Non-pigmented ciliary epithelial cell (primary cell): Measurements from ENCODE around the gene ZP2.
A peak's percentile ranks its signal among the peaks of the same experiment; 100 is the strongest.
"Not testable (repeated sequence)": the region's sequence is repeated elsewhere in the genome, so short reads cannot be mapped to it uniquely, and the experiment has no call there.

Experiments
- DNase-seq: peaks from one replicate; pipeline ENCODE4 v3.0.0-alpha.2; 2010; ENCODE audit warnings: low read depth

The ZP2 gene

DNA sequence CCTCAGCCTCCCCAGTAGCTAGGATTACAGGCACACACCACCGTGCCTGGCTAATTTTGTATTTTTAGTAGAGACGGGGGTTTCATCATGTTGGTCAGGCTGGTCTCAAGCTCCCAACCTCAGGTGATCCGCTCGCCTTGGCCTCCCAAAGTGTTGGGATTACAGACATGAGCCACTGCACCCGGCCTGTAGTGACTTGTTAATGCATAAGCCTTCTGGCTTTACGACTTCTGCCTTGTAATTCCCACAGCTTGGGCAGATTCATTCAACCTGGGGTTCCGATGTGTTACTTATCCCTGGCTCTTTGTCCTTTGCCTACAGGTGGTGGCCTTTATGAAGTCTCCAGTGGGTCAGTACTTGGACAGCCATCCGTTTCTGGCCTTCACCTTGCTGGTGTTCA lies 41.3 kb downstream of the ZP2 start:
- not testable (repeated sequence) for DNase-seq

GRCh38 chr16:21169249-21169981 lies 42.0 kb downstream of the ZP2 start:
- no peak for DNase-seq

GRCh38 chr16:21167929-21168602 lies 43.3 kb downstream of the ZP2 start:
- DNase-seq = no peak

GRCh38 chr16:21167360-21167759 lies 44.0 kb downstream of the ZP2 start:
- DNase-seq = peak; percentile 87

GRCh38 chr16:21166561-21166961 lies 44.8 kb downstream of the ZP2 start:
- no peak for DNase-seq

- no peak for DNase-seq
Measured at GRCh38 chr16:21164521-21165168, 46.7 kb downstream of the ZP2 start.

GRCh38 chr16:21163576-21163975 lies 47.8 kb downstream of the ZP2 start:
- no peak for DNase-seq

DNA sequence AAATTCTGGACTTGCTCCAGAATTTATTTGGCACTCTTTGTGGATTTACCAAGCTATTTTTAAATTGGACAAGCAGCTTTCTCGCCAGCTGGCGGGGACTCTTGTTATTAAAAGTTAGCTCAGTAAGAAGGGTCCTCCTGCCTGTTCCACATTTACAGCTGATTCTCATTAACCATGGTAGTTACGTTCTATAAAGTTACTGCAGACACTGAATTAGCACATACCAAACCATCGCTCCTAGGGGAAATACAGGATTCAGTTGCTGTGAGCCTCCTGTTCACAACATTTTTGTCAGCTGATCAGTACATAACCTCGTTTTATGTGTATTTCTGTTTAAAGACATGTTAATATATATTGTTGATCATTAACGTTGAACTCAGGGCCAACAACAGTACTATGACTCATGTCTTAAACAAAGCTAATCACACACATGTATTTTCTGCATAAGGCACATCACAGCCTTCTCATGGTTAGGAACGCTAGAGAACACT lies 48.7 kb downstream of the ZP2 start:
- no peak for DNase-seq

- DNase-seq = no peak
Measured at GRCh38 chr16:21161211-21161610, 50.2 kb downstream of the ZP2 start.

DNA sequence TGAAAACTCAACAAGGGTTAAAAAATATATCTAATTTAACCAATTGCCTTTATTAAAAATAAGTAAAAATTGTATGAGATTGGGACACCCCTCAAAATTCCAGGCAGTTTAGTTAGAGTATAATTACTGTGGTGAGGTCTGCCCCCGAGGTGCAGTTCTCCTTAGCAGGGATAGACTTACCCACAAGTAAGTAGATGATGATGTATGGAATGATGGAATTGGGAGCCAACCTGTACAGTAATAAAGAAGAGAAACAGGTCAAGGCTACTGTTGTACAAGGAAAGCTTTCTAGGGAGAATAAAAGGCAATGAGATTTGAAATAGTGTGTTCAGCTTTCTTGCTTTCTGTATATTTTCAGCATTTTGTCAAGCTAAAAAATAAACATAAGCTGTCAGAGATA lies 51.1 kb downstream of the ZP2 start:
- DNase-seq = no peak

GRCh38 chr16:21159281-21159951 lies 52.0 kb downstream of the ZP2 start:
- no peak for DNase-seq

DNA sequence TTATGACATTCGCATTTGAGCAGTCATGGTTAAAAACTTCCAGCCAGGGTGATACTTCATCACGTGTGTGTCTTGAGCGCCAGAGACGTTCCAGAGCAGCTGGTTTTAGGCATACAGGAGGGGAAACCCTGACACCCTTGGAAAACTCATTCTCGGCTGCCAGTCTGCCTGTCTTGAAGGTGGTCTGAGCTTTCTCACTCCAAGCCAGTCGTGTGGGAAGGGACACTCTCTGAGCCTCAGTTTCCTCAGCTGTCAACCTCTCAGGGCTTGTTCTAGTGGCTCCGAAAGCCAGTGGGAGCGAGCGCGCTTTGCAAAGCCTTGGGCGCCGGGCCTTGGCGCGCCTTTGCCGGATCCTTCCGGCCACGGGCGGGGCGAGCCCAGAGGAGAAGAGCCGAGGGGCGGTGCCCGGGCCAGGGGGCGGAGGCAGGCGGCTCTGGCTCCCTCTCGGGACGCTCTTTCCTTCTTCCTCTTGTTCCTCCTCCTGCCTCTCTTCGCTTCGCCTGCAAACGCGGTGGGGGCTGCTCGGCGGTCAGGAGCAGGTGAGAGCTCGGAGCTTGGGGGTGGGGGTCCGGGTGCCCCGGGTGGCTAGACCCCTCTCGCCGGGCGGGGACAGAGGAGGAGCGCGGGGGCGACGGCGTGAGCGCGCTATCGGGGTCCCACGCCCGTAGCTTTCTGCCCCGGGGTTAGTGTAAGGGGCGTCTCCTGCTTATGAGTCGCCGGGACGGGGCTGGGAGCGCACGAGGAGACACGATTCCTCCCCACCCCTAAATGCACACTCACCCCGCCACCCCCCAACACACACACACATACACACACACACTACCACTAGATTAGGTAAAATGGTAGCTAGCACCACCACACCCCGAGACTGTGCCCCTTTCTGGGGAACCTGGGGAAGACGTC lies 52.9 kb downstream of the ZP2 start, which contains the start of gene LDAF1:
Gene LDAF1 (plus strand): TSS at position 467 of the 903 bp plus-strand sequence. CDS start 2,509 bp downstream, outside the sequence.
- no peak for DNase-seq

DNA sequence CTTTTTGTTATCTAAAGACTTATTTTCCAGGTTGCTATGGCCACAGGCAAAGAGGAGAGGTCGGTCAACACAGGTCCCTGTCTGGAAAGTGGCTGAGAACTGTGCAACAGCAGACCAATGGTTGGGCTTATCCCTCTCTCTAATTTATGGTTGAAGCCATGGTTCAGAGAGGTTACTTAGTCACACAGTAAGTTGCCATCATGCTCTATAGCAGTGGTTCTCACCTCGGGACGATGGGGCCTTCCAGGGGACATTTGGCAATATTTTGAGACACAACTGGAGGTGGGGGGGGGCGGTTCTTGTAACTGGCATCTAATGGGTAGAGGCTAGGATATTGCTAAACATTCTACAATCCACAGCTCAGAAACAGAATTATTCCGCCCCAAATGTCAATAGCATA lies 53.7 kb downstream of the ZP2 start:
- no peak for DNase-seq

- DNase-seq = peak; percentile 43
Measured at GRCh38 chr16:21156767-21157467, 54.5 kb downstream of the ZP2 start.

DNA sequence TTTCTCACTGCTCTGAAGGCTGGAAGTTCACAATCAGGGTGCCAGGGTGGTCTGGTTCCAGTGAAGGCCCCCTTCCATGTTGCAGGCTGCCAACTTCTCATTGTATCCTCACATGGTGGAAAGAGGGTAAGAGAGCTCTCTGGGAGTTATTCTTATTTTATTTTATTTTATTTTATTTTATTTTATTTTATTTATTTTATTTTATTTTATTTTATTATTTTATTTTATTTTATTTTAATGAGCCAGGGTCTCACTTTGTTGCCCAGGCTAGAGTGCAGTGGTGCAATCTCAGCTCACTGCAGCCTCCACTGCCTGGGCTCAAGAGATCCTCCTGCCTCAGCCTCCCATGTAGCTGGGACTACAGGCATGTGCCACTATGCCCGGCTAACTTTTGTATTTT lies 55.4 kb downstream of the ZP2 start:
- DNase-seq = not testable (repeated sequence)

GRCh38 chr16:21153124-21153729 lies 58.1 kb downstream of the ZP2 start:
- not testable (repeated sequence) for DNase-seq

DNA sequence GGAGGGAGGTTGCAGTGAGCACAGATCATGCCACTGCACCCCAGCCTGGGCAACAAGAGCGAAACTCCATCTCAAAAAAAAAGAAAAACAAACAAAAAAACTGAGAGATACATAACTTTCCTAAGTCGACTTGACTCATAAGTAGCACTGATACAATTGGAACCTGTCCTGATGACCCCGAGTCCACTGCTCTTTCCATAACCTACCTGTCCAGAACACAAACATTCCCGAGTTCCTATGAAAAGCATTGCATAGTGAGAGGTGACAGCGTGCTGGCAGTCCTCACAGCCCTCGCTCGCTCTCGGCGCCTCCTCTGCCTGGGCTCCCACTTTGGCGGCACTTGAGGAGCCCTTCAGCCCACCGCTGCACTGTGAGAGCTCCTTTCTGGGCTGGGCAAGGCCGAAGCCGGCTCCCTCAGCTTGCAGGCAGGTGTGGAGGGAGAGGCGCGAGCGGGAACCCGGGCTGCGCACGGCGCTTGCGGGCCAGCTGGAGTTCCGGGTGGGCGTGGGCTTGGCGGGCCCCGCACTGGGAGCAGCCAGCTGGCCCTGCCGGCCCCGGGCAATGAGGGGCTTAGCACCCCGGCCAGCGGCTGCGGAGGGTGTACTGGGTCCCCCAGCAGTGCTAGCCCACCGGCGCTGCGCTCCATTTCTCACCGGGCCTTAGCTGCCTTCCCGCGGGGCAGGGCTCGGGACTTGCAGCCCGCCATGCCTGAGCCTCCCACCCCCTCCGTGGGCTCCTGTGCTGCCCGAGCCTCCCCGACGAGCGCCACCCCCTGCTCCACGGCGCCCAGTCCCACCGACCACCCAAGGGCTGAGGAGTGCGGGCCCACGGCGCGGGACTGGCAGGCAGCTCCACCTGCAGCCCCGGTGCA lies 59.0 kb downstream of the ZP2 start:
- not testable (repeated sequence) for DNase-seq

DNA sequence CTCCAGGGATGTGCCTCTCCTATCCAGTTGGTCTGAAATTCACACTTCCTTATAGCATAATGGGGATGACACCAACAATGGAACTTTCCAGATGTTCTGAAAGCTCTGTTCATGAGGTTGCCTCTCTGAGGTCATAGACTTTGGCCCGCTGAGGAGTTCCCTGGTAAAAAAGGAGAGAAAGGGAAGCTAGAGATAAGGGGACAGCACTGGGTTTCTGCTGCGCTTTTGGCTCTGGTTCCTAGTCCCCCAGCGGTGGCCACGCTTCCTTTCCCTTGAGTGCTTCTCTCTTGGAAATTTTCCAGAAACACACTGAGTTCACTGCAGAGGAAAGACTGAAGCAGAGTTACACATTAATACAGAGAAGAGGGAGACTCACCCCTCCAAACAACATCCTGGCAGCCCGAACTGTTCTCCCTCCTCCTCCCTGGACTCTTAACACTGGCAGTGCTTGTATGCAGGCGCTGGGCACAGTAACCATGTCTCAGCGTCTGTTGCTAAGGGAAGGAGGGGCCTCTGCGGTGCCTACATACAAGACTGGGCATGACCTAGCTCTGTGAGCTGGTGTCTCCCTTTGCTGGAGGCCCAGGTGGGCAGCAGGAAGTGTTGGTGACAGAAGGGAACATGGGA lies 60.9 kb downstream of the ZP2 start, which contains the start of gene DNAH3:
Gene DNAH3 (minus strand): TSS at position 472 of the 627 bp plus-strand sequence. CDS start 527 bp downstream, outside the sequence.
- no peak for DNase-seq
